Adrenal gland (tissue), 5 donors: ENCODE results near the gene TTC4.

ENCODE experiments used
- POLR2A ChIP-seq, 2 donors: fragments of 450-650 bp; IDR thresholded peaks; one replicate each; pipeline ENCODE4 v1.6.1; 2017; ENCODE audit warnings: antibody characterized with exemption in 2 of 2, mild to moderate bottlenecking in 2 of 2, moderate library complexity in 1 of 2
- TF ChIP-seq, protein P1 (sequence below), 6 experiments: fragments of 450-650 bp in 4 of 6; fragments of 200-600 bp in 2 of 6; sonication (generic) in 1 of 6; IDR thresholded peaks; 1 replicate in 5 of 6; 2 replicates in 1 of 6; pipeline versions ENCODE4 v1.5.1 to v1.8.0; 2016 to 2021; ENCODE audit warnings: antibody characterized with exemption in 6 of 6, mild to moderate bottlenecking in 2 of 6, moderate library complexity in 1 of 6
- donor health status: DM: no; HTN: no; CAD: no.

DNA sequence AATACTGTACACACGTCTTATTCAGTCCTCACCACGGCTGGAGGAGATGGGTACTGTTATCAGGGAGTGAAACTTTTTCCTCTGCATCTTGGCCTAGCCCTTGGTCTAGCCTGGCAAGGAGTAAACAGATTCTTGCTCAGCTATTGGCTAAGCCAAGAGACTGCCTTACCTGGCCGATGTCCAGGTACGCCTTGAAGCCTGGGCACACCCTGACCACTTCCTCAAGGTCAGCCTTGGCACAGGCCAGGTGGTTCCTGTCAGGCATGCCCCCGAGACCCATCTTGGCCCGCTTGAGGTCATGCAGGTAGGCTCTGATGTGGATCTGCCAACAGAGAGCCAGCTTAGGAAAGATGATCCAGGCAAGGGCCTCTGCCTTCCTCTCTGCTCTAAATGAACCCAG, 66.5 kb downstream of the TTC4 start:
- TF ChIP-seq, protein P1, sequence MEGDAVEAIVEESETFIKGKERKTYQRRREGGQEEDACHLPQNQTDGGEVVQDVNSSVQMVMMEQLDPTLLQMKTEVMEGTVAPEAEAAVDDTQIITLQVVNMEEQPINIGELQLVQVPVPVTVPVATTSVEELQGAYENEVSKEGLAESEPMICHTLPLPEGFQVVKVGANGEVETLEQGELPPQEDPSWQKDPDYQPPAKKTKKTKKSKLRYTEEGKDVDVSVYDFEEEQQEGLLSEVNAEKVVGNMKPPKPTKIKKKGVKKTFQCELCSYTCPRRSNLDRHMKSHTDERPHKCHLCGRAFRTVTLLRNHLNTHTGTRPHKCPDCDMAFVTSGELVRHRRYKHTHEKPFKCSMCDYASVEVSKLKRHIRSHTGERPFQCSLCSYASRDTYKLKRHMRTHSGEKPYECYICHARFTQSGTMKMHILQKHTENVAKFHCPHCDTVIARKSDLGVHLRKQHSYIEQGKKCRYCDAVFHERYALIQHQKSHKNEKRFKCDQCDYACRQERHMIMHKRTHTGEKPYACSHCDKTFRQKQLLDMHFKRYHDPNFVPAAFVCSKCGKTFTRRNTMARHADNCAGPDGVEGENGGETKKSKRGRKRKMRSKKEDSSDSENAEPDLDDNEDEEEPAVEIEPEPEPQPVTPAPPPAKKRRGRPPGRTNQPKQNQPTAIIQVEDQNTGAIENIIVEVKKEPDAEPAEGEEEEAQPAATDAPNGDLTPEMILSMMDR (IDR thresholded peaks at IDR 0.05): no peak
- TF ChIP-seq POLR2A (IDR thresholded peaks at IDR 0.05): no peak
